IPS-15b (cell line): Measurements from ENCODE around the gene EPHA4.

Source experiments
- H3K27me3 ChIP-seq: one replicate; pipeline ENCODE4 v1.6.1; 2013; ENCODE audit warnings: low read length; ENCODE audit not compliant: control insufficient read depth, insufficient read depth
- H3K36me3 ChIP-seq: one replicate; pipeline ENCODE4 v1.6.1; 2013; ENCODE audit warnings: low read length; ENCODE audit not compliant: control insufficient read depth, insufficient read depth
- H3K4me1 ChIP-seq: one replicate; pipeline ENCODE4 v1.6.1; 2013; ENCODE audit warnings: mild to moderate bottlenecking, low read length; ENCODE audit not compliant: control insufficient read depth, insufficient read depth
- H3K4me3 ChIP-seq: one replicate; pipeline ENCODE4 v1.5.1; 2013; ENCODE audit warnings: low read depth, low read length
- H3K9ac ChIP-seq: one replicate; pipeline ENCODE4 v1.6.1; 2013; ENCODE audit warnings: low read depth, mild to moderate bottlenecking, low read length
- H3K9me3 ChIP-seq: one replicate; pipeline ENCODE4 v1.6.1; 2013; ENCODE audit warnings: mild to moderate bottlenecking, low read length; ENCODE audit not compliant: control insufficient read depth, insufficient read depth

EPHA4 gene

DNA sequence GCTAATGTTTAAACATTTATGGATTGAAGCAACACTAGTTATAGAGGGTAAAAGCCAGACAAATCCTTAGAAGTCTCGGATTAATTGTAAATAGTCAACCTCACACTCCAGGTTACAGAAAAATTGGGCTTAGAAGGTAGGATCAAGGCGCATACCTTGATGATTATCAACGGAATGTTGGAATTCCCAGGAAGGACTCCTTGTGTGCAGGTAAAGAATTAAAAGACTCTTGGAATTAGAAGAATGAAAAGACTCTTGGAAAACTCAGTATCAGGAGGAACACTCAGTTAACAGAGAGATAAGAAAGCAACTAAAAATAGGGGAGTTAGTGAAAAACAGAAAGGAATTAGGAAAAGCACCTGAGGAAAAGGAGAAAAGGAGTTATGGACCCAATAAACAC, 29.3 kb upstream of the EPHA4 start:
- no peak overlapping the region for H3K4me3 ChIP-seq
- peaks cover 12% of the 10 kb centered on the region for H3K4me1 ChIP-seq
- no peaks in the 10 kb centered on the region for H3K36me3 ChIP-seq

DNA sequence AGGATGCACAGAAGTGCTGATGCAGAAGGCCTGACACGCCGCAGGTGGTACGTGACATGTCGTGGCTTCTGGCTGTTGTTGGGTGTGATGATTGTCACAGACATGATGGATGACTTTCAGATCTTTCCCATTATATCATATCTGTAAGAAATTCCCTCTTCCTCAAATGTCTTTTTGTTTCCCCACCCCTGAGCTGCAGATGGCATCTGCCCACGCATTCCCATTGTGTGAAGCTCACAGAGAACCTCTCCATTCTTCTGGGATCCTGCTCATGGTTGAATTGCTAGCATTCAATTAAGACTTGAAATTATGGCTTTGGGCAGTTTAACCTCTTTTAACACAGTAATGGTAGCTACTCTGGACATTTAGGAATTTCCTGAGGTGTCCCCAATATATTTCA, 28.3 kb upstream of the EPHA4 start:
- no peaks in the 10 kb centered on the region for H3K9me3 ChIP-seq
- no peak overlapping the region for H3K4me3 ChIP-seq
- H3K36me3 ChIP-seq, result no peaks in the 10 kb centered on the region
- no peaks in the 10 kb centered on the region for H3K27me3 ChIP-seq
- H3K4me1 ChIP-seq, result peaks cover 12% of the 10 kb centered on the region
- no peak overlapping the region for H3K9ac ChIP-seq

More for the DNA sequence above, 29.3 kb upstream of the EPHA4 start:
- Histone ChIP-seq H3K9me3 (no peaks in the 10 kb centered on the region), H3K9ac (no peak overlapping the region), H3K27me3 (no peaks in the 10 kb centered on the region)

DNA sequence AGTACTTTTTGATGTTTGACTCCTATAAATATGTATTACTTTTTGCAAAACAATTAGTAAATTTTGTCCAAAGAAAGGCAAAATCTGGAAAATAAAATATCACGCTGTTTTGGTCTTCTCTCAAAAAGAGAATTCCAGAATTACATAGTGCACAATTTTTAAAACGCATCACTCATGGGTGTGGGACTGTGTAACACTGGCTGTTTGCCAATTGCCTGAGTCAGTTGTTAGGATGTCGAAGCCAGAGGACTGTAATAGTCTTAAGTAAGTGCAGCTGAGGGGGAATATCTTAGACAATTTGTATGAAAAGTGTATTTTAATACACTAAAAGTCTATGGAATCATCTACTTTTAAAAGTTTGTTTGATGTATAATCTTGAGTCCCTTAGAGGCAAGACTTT, 24.1 kb upstream of the EPHA4 start:
- H3K9ac ChIP-seq, result no peak overlapping the region

DNA sequence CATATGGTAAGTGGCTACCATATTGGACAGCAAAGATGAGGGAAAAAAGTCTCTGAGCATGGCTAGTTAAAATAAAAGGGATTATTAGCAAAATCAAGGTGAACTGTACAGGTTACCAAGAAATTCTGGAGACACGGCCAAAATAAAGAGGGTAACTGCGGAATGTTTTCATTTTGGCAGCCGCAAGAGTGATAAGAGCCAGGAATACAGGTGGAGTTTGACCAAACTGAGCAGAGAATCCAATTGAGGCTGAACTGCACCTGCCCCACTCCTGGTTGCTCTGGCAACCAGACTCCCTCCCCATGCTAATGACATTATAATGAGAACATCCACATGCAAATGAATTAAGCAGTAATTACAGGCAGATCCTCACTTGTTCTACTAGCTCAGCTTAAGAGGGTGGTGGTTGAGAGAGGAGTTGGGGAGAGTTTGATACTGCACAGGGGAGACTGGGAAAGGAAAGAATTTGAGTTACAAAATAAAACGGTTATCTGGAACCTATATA, 18.8 kb upstream of the EPHA4 start:
- Histone ChIP-seq H3K9me3 (no peaks in the 10 kb centered on the region), H3K4me1 (no peaks in the 10 kb centered on the region)

More for the DNA sequence above, 24.1 kb upstream of the EPHA4 start:
- Histone ChIP-seq H3K4me1 (no peaks in the 10 kb centered on the region), H3K36me3 (no peaks in the 10 kb centered on the region), H3K27me3 (no peaks in the 10 kb centered on the region), H3K9me3 (no peaks in the 10 kb centered on the region), H3K4me3 (no peak overlapping the region)

DNA sequence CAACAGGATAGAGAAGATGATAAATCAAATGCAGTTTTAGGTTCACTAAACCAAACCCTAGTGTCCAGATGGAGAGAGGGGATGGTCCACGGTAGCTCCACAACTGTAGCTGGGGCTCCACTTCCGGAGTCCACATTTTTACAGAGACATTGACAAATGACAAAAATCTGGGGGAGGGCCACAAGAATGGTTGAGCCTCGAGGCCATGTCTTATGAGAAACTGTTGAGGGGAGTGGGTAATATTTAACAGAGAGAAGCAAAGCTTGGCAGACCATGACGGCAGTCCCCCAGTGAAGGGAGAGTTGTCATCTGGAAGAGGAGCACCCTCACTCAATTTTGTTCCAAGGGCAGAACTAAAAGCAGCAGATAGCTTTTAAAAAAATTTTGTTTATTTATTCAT, 17.6 kb upstream of the EPHA4 start:
- no peak overlapping the region for H3K4me3 ChIP-seq

More for the DNA sequence above, 18.8 kb upstream of the EPHA4 start:
- no peaks in the 10 kb centered on the region for H3K36me3 ChIP-seq
- H3K4me3 ChIP-seq, result no peak overlapping the region
- no peak overlapping the region for H3K9ac ChIP-seq
- H3K27me3 ChIP-seq, result no peaks in the 10 kb centered on the region

DNA sequence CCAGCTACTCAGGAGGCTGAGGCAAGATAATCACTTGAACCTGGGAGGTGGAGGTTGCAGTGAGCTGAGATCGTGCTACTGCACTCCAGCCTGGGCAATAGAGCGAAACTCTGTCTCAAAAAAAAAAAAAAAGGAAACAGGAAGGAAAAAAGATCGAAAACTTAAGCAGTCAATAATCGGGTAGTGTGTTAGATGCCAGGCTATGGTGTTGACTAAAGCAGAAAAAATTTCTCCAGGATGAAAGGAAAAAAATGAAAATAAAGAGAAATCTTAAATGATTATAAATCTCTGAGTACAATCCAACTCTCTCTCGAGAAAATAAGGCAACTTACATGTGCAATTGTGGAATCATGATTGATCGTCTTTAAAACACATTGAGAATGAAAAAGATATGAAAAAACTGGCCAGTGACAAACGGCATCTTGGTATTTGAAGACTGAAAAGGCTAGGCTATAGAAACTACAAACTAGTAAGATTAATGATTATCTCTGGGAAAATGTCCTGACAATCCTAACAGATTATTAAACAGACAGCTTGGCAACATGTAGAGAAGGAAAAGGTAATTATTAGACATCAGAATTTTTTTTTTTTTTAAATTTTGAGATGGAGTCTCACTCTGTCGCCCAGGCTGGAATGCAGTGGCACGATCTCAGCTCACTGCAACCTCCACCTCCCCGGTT, 16.3 kb upstream of the EPHA4 start:
- Histone ChIP-seq H3K9ac (no peak overlapping the region), H3K4me1 (no peaks in the 10 kb centered on the region), H3K9me3 (no peaks in the 10 kb centered on the region), H3K36me3 (no peaks in the 10 kb centered on the region), H3K27me3 (no peaks in the 10 kb centered on the region), H3K4me3 (no peak overlapping the region)

More for the DNA sequence above, 17.6 kb upstream of the EPHA4 start:
- H3K4me1 ChIP-seq, result no peaks in the 10 kb centered on the region
- no peak overlapping the region for H3K9ac ChIP-seq
- H3K27me3 ChIP-seq, result no peaks in the 10 kb centered on the region
- no peaks in the 10 kb centered on the region for H3K36me3 ChIP-seq
- H3K9me3 ChIP-seq, result no peaks in the 10 kb centered on the region

DNA sequence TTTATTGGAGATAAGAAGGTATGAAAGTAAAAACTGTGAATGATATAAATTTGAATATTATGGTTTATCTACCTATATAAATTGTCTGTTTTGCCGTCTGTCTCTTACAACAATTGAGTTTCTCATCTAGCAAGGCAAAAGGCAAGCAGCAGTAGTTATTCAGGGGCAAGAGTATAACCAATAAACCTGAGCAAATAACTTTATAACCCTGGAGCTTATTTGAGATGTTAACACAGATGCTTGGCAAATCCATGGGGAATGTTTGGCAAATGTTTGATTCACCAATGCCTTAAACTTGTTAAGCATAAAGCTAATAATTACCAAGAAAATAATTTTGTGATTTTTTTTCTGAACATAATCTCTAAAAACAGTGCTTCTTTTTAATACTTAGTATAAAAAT, 9.9 kb upstream of the EPHA4 start:
- no peaks in the 10 kb centered on the region for H3K36me3 ChIP-seq
- no peak overlapping the region for H3K9ac ChIP-seq
- no peak overlapping the region for H3K4me3 ChIP-seq
- H3K4me1 ChIP-seq, result peaks cover 4% of the 10 kb centered on the region
- H3K9me3 ChIP-seq, result no peaks in the 10 kb centered on the region
- H3K27me3 ChIP-seq, result no peaks in the 10 kb centered on the region

DNA sequence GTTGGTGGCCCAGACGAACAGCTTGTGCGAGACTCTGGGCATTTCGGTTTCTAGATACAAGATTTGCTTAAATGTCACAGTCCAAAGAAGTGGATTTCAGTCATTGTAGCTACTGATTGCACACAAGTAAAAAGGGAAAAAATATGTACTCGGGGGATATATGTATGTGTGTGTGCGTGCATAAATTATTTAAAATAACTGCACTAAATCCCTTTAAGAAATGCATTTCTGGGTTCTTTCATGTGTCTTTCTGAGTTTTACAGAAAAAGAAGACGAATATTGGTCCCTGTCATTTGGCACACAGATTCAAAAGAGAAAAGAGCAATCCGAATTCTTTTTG, 2.1 kb upstream of the EPHA4 start:
- H3K4me1 ChIP-seq, result peaks cover 6% of the 10 kb centered on the region
- H3K4me3 ChIP-seq, result peak overlapping the region; percentile 77
- no peaks in the 10 kb centered on the region for H3K9me3 ChIP-seq
- H3K27me3 ChIP-seq, result peaks cover 31% of the 10 kb centered on the region
- H3K36me3 ChIP-seq, result no peaks in the 10 kb centered on the region
- H3K9ac ChIP-seq, result no peak overlapping the region

DNA sequence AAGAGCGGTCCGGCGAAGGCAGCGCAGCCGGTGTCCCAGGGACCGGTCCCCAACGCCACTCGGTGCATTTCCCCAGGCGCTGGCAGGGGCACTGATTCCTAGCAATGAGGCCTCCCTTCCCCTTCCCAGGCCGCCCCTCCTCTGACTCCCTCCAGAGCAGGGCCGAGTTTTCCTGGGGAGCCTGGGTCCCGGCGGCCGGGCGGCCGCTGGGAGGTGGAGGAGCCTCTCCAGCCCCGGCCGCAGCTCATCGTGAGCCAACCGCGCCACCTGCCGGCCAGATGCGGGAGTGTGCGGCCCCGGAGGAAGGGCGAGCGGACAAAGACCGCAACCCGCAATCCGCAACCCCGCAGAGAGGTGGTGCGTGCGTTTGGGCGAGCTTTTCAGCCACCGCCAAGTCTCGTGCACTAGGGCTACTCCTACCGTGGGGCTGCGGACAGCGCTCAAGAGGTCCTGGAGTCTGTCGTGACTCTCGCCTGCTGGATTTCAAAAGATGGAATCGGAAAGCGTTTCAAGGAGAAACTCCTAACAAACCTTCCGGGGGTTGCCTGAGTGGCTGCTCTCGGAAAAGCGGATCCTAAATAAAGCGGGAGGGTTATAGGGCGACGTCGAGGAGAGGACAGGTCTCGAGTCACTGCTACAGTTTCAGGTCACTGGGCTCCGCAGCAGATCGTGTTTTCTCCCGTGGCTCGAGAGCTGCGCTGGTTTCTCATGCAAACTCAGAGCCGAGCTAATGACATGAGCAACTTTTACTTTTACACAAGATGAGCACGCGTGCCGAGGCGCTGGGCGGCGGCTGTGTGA, 1.5 kb upstream of the EPHA4 start:
- Histone ChIP-seq H3K9ac (peak overlapping the region; percentile 74), H3K36me3 (no peaks in the 10 kb centered on the region), H3K4me3 (peak overlapping the region; percentile 77), H3K27me3 (peaks cover 31% of the 10 kb centered on the region), H3K4me1 (peaks cover 6% of the 10 kb centered on the region), H3K9me3 (no peaks in the 10 kb centered on the region)

DNA sequence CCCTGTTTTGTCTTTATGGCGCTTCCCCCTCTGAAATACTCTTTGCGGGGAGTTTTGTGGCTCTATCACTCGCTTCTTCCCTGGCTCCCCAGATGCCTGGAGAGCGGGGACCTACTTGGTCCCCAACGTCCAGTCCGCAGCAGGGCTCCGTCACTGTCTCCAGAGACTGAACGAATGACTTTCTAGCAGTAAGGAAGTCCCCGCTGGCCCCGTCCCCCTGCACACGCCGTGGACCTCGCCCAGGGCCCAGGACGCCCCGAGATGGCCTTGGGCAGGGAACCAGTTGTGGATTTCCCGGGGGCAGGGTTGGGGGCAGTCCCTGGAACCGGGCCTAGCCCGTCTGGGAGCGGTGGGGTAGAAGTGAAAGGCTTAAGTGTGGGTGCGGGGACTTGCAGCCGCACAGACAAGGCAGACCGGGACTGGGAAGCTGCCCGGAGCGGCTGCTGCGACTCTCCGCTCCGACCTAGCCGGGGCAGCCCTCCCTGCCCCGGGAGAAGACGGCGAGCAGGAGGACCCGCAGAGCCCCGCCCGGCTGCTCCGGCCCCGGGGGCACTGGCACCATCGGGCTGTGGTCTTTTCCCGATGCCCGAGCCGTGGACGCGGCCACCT, 821 bp upstream of the EPHA4 start:
- Histone ChIP-seq H3K4me3 (peak overlapping the region; percentile 77), H3K9ac (peak overlapping the region; percentile 74)

DNA sequence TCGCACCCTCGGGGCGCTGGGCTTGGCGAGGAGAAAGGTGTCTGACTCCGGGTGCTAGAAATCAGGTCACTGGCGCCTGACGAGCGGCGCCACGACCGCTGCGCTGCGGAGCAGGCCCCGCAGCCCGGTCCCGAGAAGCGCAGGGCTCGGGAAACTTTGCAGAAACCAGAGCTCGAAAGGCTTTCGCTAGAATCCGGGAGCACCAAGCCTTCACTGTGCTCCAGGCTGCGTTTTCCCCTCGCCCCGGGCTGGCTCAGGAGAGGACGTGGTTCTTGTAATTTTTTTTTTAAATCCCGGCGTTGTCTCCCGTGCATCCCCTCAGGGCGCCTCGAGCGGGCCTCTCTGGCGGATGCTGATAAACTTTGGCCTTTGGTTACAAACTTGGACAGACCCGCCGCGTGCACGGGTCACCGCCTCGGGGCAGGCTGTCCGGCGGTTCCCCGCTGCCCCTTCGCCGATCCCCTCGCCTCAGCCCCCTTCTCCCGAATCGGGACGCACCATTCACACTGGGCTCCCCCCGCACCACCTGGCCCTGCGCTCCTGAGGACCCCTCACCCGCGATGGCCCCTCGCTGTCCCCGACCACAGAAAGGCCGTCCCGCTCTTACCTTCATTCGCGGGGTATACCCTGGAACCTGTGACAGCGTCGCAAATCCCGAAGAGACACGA, 419 bp downstream of the EPHA4 start:
- peaks cover 6% of the 10 kb centered on the region for H3K4me1 ChIP-seq
- H3K4me3 ChIP-seq, result peak overlapping the region; percentile 79
- H3K9ac ChIP-seq, result peak overlapping the region; percentile 62
- no peaks in the 10 kb centered on the region for H3K36me3 ChIP-seq
- peaks cover 38% of the 10 kb centered on the region for H3K27me3 ChIP-seq
- H3K9me3 ChIP-seq, result no peaks in the 10 kb centered on the region

More for the DNA sequence above, 821 bp upstream of the EPHA4 start:
- H3K27me3 ChIP-seq, result peaks cover 38% of the 10 kb centered on the region
- H3K9me3 ChIP-seq, result no peaks in the 10 kb centered on the region
- no peaks in the 10 kb centered on the region for H3K36me3 ChIP-seq
- H3K4me1 ChIP-seq, result peaks cover 6% of the 10 kb centered on the region
